Stimulated activated CD4-positive, alpha-beta T cell treated with anti-CD3 and anti-CD28 coated beads, Interleukin-4, amount 100 ng/mL, for 48 hours (primary cell): ENCODE measurements around the gene PIEZO2.
"Not testable (repeated sequence)": the region's sequence is repeated elsewhere in the genome, so short reads cannot be mapped to it uniquely, and the experiment has no call there.

Experiments used
- DNase-seq, 2 donors: peaks; one replicate each; pipeline ENCODE4 v3.0.0-alpha.2; 2020; ENCODE audit warnings: low read depth in 2 of 2

The PIEZO2 gene

DNA sequence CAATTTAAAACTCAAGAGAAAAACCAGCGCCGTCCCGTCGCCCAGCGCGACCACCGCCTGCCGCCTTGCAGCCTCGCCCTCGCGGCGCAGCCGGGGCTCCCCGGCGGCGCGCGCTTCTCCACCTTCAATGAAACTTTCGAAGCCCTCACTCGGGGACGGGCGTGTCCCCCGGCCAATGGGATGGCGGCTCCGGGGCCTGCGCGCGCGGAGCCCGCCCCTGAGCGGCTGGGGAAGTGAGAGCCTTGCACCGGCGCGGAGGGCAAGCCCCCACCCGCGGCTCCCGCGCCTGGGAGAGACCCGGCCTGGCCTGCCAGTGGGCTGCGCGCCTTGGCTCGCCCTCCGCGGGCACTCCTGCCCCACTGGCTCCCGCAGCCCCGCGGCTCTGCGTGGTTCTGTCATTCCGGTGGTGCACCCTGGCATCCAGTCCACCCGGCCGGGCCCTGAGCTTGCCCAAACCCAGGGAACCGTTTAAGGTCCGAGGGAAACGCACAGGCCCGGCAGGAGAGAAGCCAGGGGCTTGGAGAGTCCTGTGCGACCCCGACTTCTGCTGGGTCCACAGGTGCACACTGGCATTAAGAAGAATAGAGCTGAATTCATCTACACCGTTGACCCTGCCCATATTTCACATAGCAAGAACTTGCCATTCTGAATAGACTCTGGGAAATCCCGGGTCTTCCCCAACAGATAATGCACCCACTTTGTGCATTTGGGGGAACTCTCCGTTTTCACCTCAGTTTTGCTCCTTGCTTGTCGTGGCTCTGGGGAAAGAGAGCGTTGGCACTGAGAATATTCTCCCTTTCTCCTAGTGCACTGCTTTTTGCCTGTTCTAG lies at the start of gene PIEZO2:
TSS of gene PIEZO2 (minus strand) at position 129 of the 830 bp plus-strand sequence. CDS start 981 bp downstream, outside the sequence.
- no peak for DNase-seq

DNA sequence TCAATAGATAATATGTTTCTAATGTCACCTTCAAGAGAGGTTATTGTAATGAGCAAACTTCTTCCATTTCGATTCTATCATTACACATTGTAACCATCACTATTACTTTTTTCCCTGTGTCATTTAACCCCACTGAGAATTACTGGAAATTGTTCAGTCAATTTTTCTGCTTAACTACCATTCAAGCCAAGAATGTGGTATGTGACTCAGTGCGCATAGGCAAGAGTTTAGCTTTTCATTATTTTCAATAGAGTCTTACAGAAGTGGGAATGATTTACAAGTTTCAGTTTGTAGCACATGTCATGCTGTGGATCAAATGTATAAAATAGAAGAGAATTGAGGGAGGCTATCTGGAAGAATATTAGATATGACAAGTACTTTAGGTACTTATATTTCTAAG lies 34.3 kb upstream of the PIEZO2 start:
- no peak for DNase-seq

- not testable (repeated sequence) for DNase-seq
These were observed 32.3 kb upstream of the PIEZO2 start for GRCh38 chr18:11181629-11182028.

- no peak for DNase-seq
These were observed 30.7 kb upstream of the PIEZO2 start for GRCh38 chr18:11179959-11180519.

- no peak for DNase-seq
These were observed 29.7 kb upstream of the PIEZO2 start for GRCh38 chr18:11178951-11179549.

- DNase-seq: no peak
These were observed 28.0 kb upstream of the PIEZO2 start for GRCh38 chr18:11177382-11177781.

DNA sequence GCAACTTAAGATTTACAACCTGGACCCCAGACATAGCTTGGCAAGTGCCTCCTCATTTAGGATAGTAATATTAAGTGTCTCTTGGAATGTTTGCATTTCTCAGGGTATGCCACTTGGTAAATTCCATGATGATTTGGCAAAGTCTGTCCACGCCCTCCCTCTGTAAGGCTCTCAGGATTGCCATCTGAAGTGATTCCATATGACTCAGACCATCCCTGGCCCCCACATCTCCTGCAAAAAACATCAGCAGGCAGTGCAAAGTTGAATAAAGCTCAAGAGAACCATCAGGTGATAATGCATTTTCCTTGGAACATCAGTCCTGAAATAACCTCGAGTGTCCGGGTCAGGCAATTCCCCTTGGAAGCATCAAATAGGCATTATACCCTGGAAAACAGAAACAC lies 27.1 kb upstream of the PIEZO2 start:
- DNase-seq: no peak

DNA sequence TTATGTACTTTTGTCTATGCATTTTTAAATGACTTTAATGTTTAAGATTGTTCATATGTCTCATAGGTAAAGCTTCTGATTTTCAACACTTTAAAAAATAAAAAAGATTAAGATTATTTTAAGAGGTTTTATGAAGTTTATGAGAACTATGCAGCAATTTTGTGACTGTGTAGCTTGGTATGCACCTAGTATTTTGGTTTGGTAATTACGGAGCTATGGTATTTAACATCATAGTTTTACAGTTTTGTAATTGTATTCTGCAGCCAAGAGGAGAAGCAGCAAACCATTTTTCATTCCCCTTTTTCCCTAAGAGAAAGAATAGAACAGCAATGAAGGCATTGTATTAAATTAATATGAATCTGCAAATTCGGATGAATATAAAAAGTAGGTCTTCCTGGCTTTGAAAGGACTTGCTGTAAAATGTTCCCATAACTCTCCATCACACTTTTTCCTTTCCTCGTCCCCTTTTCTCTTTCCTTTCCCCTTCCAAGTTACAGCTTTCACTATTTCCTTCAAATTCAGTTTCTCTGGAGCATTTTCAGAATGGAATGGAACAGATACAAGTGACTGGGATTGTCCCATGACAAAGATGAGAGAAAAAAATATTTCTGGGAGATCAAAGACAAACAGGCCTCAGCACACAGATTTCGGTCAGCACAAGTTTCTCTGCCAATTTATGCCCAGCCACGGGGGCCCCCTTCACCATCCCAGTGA lies 26.1 kb upstream of the PIEZO2 start:
- DNase-seq: no peak

DNA sequence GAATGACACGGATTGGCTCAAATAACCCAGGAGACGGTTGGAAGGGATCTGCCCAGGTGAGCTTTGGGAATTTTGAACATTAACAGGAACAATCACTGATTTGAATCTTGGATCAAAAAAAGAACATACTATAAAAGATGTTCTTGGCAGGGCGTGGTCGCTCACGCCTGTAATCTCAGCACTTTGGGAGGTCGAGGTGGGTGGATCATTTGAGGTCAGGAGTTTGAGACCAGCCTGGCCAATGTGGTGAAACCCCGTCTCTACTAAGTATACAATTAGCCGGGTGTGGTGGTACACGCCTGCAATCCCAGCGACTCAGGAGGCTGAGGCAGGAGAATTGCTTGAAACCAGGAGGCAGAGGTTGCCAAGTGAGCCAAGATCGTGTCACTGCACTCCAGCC lies 24.8 kb upstream of the PIEZO2 start:
- not testable (repeated sequence) for DNase-seq

DNA sequence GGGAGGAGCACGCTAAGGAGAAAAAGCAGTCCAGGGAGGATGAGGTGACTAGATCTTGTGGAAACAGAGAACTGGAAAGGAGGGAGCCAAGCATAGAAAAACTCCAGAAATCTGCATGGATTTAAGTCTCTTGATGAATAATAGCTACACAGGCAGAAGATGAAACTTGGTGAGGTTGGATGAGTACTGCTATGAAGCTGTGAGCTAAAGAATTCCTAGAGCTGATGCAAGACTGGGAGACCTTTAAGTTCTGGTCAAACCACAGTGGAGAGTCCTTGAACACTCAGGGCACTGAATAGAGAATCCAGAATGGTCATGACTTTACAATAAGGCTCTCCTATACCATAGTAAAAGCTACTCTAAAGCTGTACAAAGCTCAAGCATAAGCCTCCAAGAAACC lies 18.4 kb upstream of the PIEZO2 start:
- DNase-seq: no peak

- DNase-seq: no peak
These were observed 16.6 kb upstream of the PIEZO2 start for GRCh38 chr18:11165952-11166351.

GRCh38 chr18:11165138-11165537 lies 15.8 kb upstream of the PIEZO2 start:
- DNase-seq: no peak

DNA sequence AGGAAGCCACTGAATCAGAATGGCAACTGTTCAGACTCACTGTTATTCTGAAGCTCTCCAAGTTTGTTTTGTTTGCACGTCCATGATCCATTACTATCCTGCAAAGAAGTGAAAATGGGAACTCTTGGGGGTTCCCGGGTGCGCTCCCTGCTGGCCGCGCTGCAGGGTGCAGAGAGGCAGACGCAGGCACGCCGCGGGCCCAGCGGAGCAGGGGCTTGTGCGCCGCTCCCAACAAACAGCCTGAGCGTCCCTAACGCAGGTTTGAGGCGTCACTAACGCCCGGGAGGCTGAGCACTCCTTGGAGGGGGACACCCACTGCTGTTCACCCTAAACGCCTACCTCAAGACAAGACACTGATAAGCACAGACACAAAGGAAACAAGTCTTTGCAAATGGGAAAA lies 14.3 kb upstream of the PIEZO2 start:
- DNase-seq: no peak

DNA sequence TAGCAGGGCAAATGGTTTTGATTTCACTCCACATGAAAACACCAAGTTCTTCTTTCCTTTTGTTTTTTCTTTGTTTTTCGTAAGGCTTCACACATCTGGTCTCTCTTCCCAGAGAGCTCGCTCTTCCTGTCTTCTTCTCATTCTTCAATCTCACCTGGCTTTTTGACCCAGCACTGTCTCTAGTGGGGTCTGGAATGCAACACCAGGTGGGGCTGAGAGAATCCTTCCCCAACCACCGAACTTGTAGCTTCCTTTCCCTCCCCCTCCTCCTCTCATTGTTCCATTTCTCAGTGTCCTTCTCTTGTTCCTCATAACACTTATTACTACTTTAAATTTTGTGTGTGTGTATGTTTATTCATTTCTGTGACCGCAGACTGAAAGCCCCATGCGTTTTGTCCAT lies 13.5 kb upstream of the PIEZO2 start:
- DNase-seq: no peak

- DNase-seq: no peak
These were observed 13.1 kb upstream of the PIEZO2 start for GRCh38 chr18:11162462-11162861.

DNA sequence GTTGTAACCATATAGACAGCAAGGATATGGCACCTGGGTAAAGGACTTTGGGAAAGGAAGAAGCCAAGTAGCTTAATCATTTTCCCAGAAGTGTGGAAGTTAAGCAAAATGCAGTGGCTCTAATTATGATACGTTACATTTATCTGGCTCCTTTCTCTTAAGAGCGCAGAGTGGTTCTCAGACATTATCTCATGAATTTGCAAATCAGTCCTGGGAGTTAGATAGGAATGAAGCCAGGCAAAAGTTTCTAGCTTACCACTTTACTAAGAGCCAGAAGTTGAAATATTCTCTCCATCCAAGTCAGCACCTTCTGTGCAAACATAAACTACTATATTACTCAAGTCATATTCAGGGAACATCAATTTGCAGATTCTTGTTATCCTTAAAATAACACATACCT lies 10.9 kb upstream of the PIEZO2 start:
- no peak for DNase-seq

DNA sequence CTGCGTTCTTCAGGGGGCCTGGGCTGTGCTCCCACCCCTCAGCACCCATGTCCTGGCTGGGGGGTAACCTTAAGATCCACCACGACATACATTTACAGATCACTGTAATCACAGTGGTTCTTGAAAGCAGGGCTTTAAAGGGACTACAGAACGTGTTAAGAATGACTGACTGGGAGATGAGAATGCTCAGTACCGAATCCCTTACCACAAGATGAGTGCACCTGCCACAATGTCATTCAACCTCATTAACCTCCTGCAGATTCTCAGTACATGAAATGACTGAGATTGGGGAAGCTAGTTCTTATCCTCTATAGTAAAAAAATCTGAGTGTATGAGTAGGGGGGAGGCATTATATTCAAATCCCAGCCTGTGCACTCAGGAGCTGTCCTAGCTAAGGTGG lies 10.5 kb upstream of the PIEZO2 start:
- DNase-seq: no peak

GRCh38 chr18:11156978-11157377 lies 7.6 kb upstream of the PIEZO2 start:
- no peak for DNase-seq

- DNase-seq: no peak
These were observed 5.8 kb upstream of the PIEZO2 start for GRCh38 chr18:11155034-11155759.

GRCh38 chr18:11154368-11154989 lies 5.1 kb upstream of the PIEZO2 start:
- DNase-seq: no peak

GRCh38 chr18:11153097-11153496 lies 3.7 kb upstream of the PIEZO2 start:
- no peak for DNase-seq
